Fibroblast of lung (primary cell): Measurements from ENCODE around the gene THAP5.
"Not testable (repeated sequence)": the region's sequence is repeated elsewhere in the genome, so short reads cannot be mapped to it uniquely, and the experiment has no call there.

Source experiments
- CTCF ChIP-seq, 2 donors: IDR thresholded peaks in 1 of 2; conservative IDR thresholded peaks in 1 of 2; 1 replicate in 1 of 2; 2 replicates in 1 of 2; pipeline ENCODE4 v1.5.1; 2011 to 2012; ENCODE audit warnings: low read length in 2 of 2, control low read depth in 1 of 2, inconsistent platforms in 1 of 2, low read depth in 1 of 2, mild to moderate bottlenecking in 1 of 2
- EZH2 ChIP-seq: IDR thresholded peaks from 2 replicates; pipeline ENCODE4 v1.5.1; 2012; ENCODE audit warnings: low read length, control low read depth, mild to moderate bottlenecking; ENCODE audit errors: missing control alignments

- TF ChIP-seq CTCF (conservative IDR thresholded peaks at IDR 0.05 in 1 of 2, IDR thresholded peaks at IDR 0.05 in 1 of 2; ENCODE audit: low read depth in 1 of 2, low read length in 2 of 2); EZH2: not testable (repeated sequence)
Observed at GRCh38 chr7:108548141-108548896, 21.2 kb downstream of the THAP5 start.
